H1 (cell line): Measurements from ENCODE around the gene GPR162. TPM values are rescaled to one million over a fixed set of nuclear protein-coding genes. Genes with fewer than 3 reads are reported as not detected.

Source experiments
- CTCF ChIA-PET: fragments of 300-600 bp; sonication (Branson Sonifier 250); formaldehyde crosslinking; loops from one replicate; lab custom pipeline; 2021; ENCODE audit not compliant: partially characterized antibody; lab: Charles Lee
- POLR2A ChIA-PET: fragments of 300-600 bp; sonication (Branson Sonifier 250); formaldehyde crosslinking; loops from one replicate; lab custom pipeline; 2021; ENCODE audit warnings: inconsistent platforms; ENCODE audit not compliant: partially characterized antibody; lab: Charles Lee
- DNase-seq, 2 experiments: peaks; one replicate each; pipeline versions ENCODE4 v3.0.0 to v3.0.0-alpha.2; 2010 to 2022; ENCODE audit warnings: low spot score in 2 of 2, low read depth in 1 of 2, mixed read lengths in 1 of 2
- FAIRE-seq: peaks from 2 replicates; lab custom pipeline; 2011; peaks lifted over from hg19 to GRCh38; lab: Jason Lieb, UNC
- H2AFZ ChIP-seq: 2 replicates; pipeline ENCODE4 v1.8.1; 2012; ENCODE audit warnings: low read length, inconsistent platforms
- H2AK5ac ChIP-seq: 2 replicates; pipeline ENCODE4 v1.6.1; 2013; ENCODE audit warnings: low read depth, low read length
- H2BK120ac ChIP-seq: replicated peaks from 2 replicates; pipeline ENCODE3; 2013; ENCODE audit warnings: low read depth, low read length, inconsistent platforms
- H2BK12ac ChIP-seq: 2 replicates; pipeline ENCODE4 v1.6.1; 2013; ENCODE audit warnings: low read depth, low read length
- H2BK15ac ChIP-seq: 2 replicates; pipeline ENCODE4 v1.6.1; 2013; ENCODE audit warnings: low read length
- H2BK20ac ChIP-seq: 2 replicates; pipeline ENCODE4 v1.6.1; 2013; ENCODE audit warnings: low read length
- H2BK5ac ChIP-seq: 2 replicates; pipeline ENCODE4 v1.6.1; 2013; ENCODE audit warnings: low read depth, low read length
- H3K14ac ChIP-seq: 2 replicates; pipeline ENCODE4 v1.6.1; 2013; ENCODE audit warnings: inconsistent platforms; ENCODE audit not compliant: insufficient read length
- H3K18ac ChIP-seq: 2 replicates; pipeline ENCODE4 v1.6.1; 2013; ENCODE audit warnings: low read length; ENCODE audit errors: extremely low read depth
- H3K23ac ChIP-seq: 2 replicates; pipeline ENCODE4 v1.6.1; 2013; ENCODE audit warnings: inconsistent platforms; ENCODE audit not compliant: insufficient read length
- H3K23me2 ChIP-seq: 2 replicates; pipeline ENCODE4 v1.6.1; 2013; ENCODE audit warnings: low read depth, low read length
- H3K27ac ChIP-seq: 2 replicates; pipeline ENCODE4 v1.6.1; 2011; ENCODE audit warnings: low read depth, low read length, inconsistent platforms
- H3K27me3 ChIP-seq, 4 experiments: replicated peaks in 1 of 4; 1 replicate in 1 of 4; 2 replicates in 3 of 4; pipeline versions ENCODE4 v1.6.1 to v1.8.1; 2011 to 2013; ENCODE audit warnings: low read length in 3 of 4, mild to moderate bottlenecking in 3 of 4, inconsistent platforms in 2 of 4, mixed read lengths in 2 of 4, moderate library complexity in 1 of 4; ENCODE audit not compliant: control insufficient read depth in 3 of 4, insufficient read depth in 3 of 4; ENCODE audit errors: extremely low read depth in 1 of 4
- H3K36me3 ChIP-seq, 4 experiments: 2 replicates each; pipeline versions ENCODE4 v1.6.1 to v1.8.1; 2011 to 2013; ENCODE audit warnings: mild to moderate bottlenecking in 4 of 4, low read length in 3 of 4, moderate library complexity in 2 of 4, control low read depth in 1 of 4, inconsistent platforms in 1 of 4; ENCODE audit not compliant: insufficient read depth in 4 of 4, control insufficient read depth in 2 of 4
- H3K4ac ChIP-seq: replicated peaks from 2 replicates; pipeline ENCODE3; 2013; ENCODE audit warnings: low read length, low read depth, mixed read lengths, inconsistent platforms; ENCODE audit not compliant: insufficient read length
- H3K4me1 ChIP-seq, 4 experiments: replicated peaks in 1 of 4; 1 replicate in 1 of 4; 2 replicates in 3 of 4; pipeline versions ENCODE4 v1.6.1 to v1.8.1; 2011 to 2013; ENCODE audit warnings: low read length in 3 of 4, inconsistent platforms in 2 of 4, mixed read lengths in 1 of 4; ENCODE audit not compliant: insufficient read depth in 4 of 4, control insufficient read depth in 3 of 4
- H3K4me2 ChIP-seq, 2 experiments: 2 replicates each; pipeline versions ENCODE4 v1.6.1 to v1.8.1; 2011 to 2013; ENCODE audit warnings: low read depth in 2 of 2, low read length in 2 of 2, control low read depth in 1 of 2, inconsistent platforms in 1 of 2, mild to moderate bottlenecking in 1 of 2; ENCODE audit not compliant: insufficient read depth in 1 of 2
- H3K4me3 ChIP-seq, 4 experiments: fragments of 200-600, 300-600 bp in 1 of 4; sonication (generic), shearing (Covaris generic), sonication (Bioruptor Twin) in 1 of 4; 2 replicates each; pipeline versions ENCODE4 v1.5.1 to v1.8.1; 2011 to 2016; ENCODE audit warnings: low read length in 4 of 4, low read depth in 3 of 4, control low read depth in 2 of 4, inconsistent platforms in 2 of 4, mild to moderate bottlenecking in 2 of 4, mixed read lengths in 1 of 4, moderate library complexity in 1 of 4; ENCODE audit not compliant: insufficient read depth in 2 of 4; ENCODE audit errors: extremely low read depth in 1 of 4
- H3K56ac ChIP-seq: replicated peaks from 2 replicates; pipeline ENCODE3; 2013; ENCODE audit warnings: low read depth, mild to moderate bottlenecking, mixed read lengths, low read length, inconsistent platforms; ENCODE audit not compliant: insufficient read length
- H3K79me1 ChIP-seq: 2 replicates; pipeline ENCODE4 v1.6.1; 2013; ENCODE audit warnings: low read depth, low read length, control low read depth
- H3K79me2 ChIP-seq, 2 experiments: 2 replicates each; pipeline versions ENCODE4 v1.6.1 to v1.8.1; 2012 to 2013; ENCODE audit warnings: low read length in 2 of 2, mild to moderate bottlenecking in 2 of 2, inconsistent platforms in 1 of 2; ENCODE audit not compliant: insufficient read depth in 2 of 2, control insufficient read depth in 1 of 2
- H3K9ac ChIP-seq, 4 experiments: replicated peaks in 1 of 4; 1 replicate in 1 of 4; 2 replicates in 3 of 4; pipeline versions ENCODE4 v1.6.1 to v1.8.1; 2011 to 2013; ENCODE audit warnings: low read depth in 3 of 4, low read length in 3 of 4, control low read depth in 2 of 4, mild to moderate bottlenecking in 2 of 4, moderate library complexity in 2 of 4, inconsistent platforms in 1 of 4; ENCODE audit errors: extremely low read depth in 1 of 4
- H3K9me3 ChIP-seq, 2 experiments: 2 replicates each; pipeline versions ENCODE4 v1.6.1 to v1.8.1; 2012 to 2013; ENCODE audit warnings: mild to moderate bottlenecking in 2 of 2, moderate library complexity in 2 of 2, control low read depth in 1 of 2, inconsistent platforms in 1 of 2, low read depth in 1 of 2, low read length in 1 of 2, mixed read lengths in 1 of 2; ENCODE audit not compliant: insufficient read depth in 2 of 2
- H4K20me1 ChIP-seq, 2 experiments: replicated peaks in 1 of 2; 2 replicates each; pipeline versions ENCODE3 to v1.8.1; 2011 to 2013; ENCODE audit warnings: inconsistent platforms in 2 of 2, low read length in 2 of 2, mild to moderate bottlenecking in 1 of 2; ENCODE audit not compliant: insufficient read depth in 2 of 2, control insufficient read depth in 1 of 2
- H4K5ac ChIP-seq: 2 replicates; pipeline ENCODE4 v1.6.1; 2013; ENCODE audit warnings: low read length, low read depth, mixed read lengths, inconsistent platforms; ENCODE audit not compliant: insufficient read length
- H4K8ac ChIP-seq: 2 replicates; pipeline ENCODE4 v1.8.0; 2013; ENCODE audit warnings: mild to moderate bottlenecking, moderate library complexity, low read length, inconsistent platforms; ENCODE audit not compliant: insufficient read depth; ENCODE audit errors: extremely low read depth
- H4K91ac ChIP-seq: replicated peaks from 2 replicates; pipeline ENCODE3; 2013; ENCODE audit warnings: low read length, mixed read lengths, inconsistent platforms; ENCODE audit not compliant: insufficient read length
- CHD1 ChIP-seq: IDR thresholded peaks from 2 replicates; pipeline ENCODE4 v1.6.1; 2012; ENCODE audit warnings: low read depth, low read length, improper control_type of control experiment
- GTF2F1 ChIP-seq: IDR thresholded peaks from 2 replicates; pipeline ENCODE4 v1.6.1; 2012; ENCODE audit warnings: low read depth, low read length, improper control_type of control experiment, borderline replicate concordance
- TBP ChIP-seq: IDR thresholded peaks from 2 replicates; pipeline ENCODE4 v1.6.1; 2011; ENCODE audit warnings: low read depth, low read length, improper control_type of control experiment
- WGBS, 2 experiments: shearing (Covaris generic) in 1 of 2; methylation state at CpG; one replicate each; pipeline versions ENCODE4 v1.1.6 to v1.1.7; 2013 to 2015; ENCODE audit warnings: low lambda C conversion rate in 2 of 2, mixed read lengths in 2 of 2, inconsistent platforms in 1 of 2, low coverage in 1 of 2, missing lambda C conversion rate in 1 of 2; ENCODE audit not compliant: insufficient replicate concordance in 2 of 2, insufficient coverage in 1 of 2, insufficient read length in 1 of 2; ENCODE audit errors: extremely low coverage in 1 of 2, missing lambda C conversion rate in 1 of 2; 5-methylcytosine and 5-hydroxymethylcytosine counted together
- polyA plus RNA-seq, 7 experiments: library from polyadenylated mRNA; depleted of rRNA in 3 of 7; stranded (reverse) in 5 of 7; unstranded in 2 of 7; fragments of >200 nt in 5 of 7; fragments of 200-250 nt in 2 of 7; gene quantifications; 1 replicate in 5 of 7; 2 replicates in 1 of 7; 4 replicates in 1 of 7; pipeline versions ENCODE4 v1.2.1 to v1.2.3, GENCODE V29; 2011 to 2013; ENCODE audit warnings: missing spikeins in 2 of 7, mixed read lengths in 2 of 7
- total RNA-seq: library from RNA; stranded (reverse); fragmentation: NEBNext Ultra II Directional; extraction: Animal tissue kit (Norgen Biotek cat#: 25700); gene quantifications from 2 replicates; pipeline ENCODE4 v1.2.1, GENCODE V29; 2021

GPR162 gene
- total and polyA plus RNA-seq, 2 of the 8 experiments (the other 6 are each of a cell fraction or from before 2014, with no cell fraction given): 7.3 to 8.8 TPM

- H3K36me3 ChIP-seq: peaks cover 23 to 56% (median 43%) of the 10 kb centered on the region in 4 experiments
- H3K79me2 ChIP-seq: no peaks in the 10 kb centered on the region
- H2AFZ ChIP-seq: no peak overlapping the region
- no peak for FAIRE-seq
- peaks cover 6 to 8% of the 10 kb centered on the region in 2 experiments for H4K20me1 ChIP-seq
- H2AK5ac ChIP-seq: no peak overlapping the region
- H3K4me2 ChIP-seq: no peak overlapping the region
- no peaks in the 10 kb centered on the region for H3K27me3 ChIP-seq
- no peak overlapping the region for H2BK20ac ChIP-seq
- peaks cover 0 to 3% (median 2%) of the 10 kb centered on the region in 4 experiments; a peak in 1 of 7 replicates for H3K4me1 ChIP-seq
- TF ChIP-seq CHD1: no peak
- no peak for TF ChIP-seq TBP
- TF ChIP-seq GTF2F1: no peak
- no peak overlapping the region for H3K18ac ChIP-seq
- H3K27ac ChIP-seq: no peak overlapping the region
- no peak for DNase-seq
- H4K5ac ChIP-seq: no peak overlapping the region
- no peak overlapping the region for H2BK12ac ChIP-seq
- CTCF ChIA-PET: interaction anchor here (0.6 to 23.7 kb wide), 14 partner anchors 10 to 299 kb away, joined by 3 to 532 read pairs (median 7); partner anchors contain the start of genes CD4, CDCA3, GNB3 and GPR162
- no peak overlapping the region for H3K4me3 ChIP-seq
- no peak overlapping the region for H2BK15ac ChIP-seq
- no peaks in the 10 kb centered on the region for H3K23me2 ChIP-seq
- H3K9ac ChIP-seq: no peak overlapping the region
- no peak overlapping the region for H3K23ac ChIP-seq
- H3K4ac ChIP-seq: no peak overlapping the region
- no peak overlapping the region; the same call in 1 of the 2 replicates for H4K8ac ChIP-seq
- H3K56ac ChIP-seq: no peak overlapping the region
- H3K14ac ChIP-seq: no peak overlapping the region
- 81% methylated on average over 14 of the region's 16 CpGs; no CpG with 5 or more reads in 1 of the 2 experiments for WGBS, 2 experiments
- no peak overlapping the region for H4K91ac ChIP-seq
- POLR2A ChIA-PET: interaction anchor here (0.6 to 27.1 kb wide), 6 partner anchors 5 to 258 kb away, joined by 3 to 588 read pairs (median 196); partner anchors contain the start of genes C12orf57, CDCA3, GNB3 and GPR162
- no peak overlapping the region for H2BK120ac ChIP-seq
- H2BK5ac ChIP-seq: 0 out of 2 replicates have a peak overlapping the region, but pooled peaks have one; percentile 16
- no peaks in the 10 kb centered on the region for H3K9me3 ChIP-seq
- no peaks in the 10 kb centered on the region for H3K79me1 ChIP-seq
These were observed 15.2 kb downstream of the GPR162 start for GRCh38 chr12:6836851-6837250.
